Vagina (tissue), 2 donors: Measurements from ENCODE around the gene SIDT1.

Experiments
- CTCF ChIP-seq, 3 experiments: fragments of 450-650 bp in 2 of 3; fragments of 200-600 bp in 1 of 3; sonication (generic) in 1 of 3; IDR thresholded peaks; one replicate each; pipeline ENCODE4 v1.5.1; 2017 to 2019; ENCODE audit warnings: antibody characterized with exemption in 3 of 3, mild to moderate bottlenecking in 2 of 3, moderate library complexity in 2 of 3
- POLR2A ChIP-seq, 2 donors: fragments of 450-650 bp; IDR thresholded peaks; one replicate each; pipeline ENCODE4 v1.6.1; 2017; ENCODE audit warnings: antibody characterized with exemption in 2 of 2, mild to moderate bottlenecking in 2 of 2, moderate library complexity in 2 of 2
- POLR2AphosphoS5 ChIP-seq, 2 donors: sonication (generic); formaldehyde crosslinking; IDR thresholded peaks; one replicate each; pipeline ENCODE4 v1.9.0; 2017; ENCODE audit warnings: antibody characterized with exemption in 2 of 2, mild to moderate bottlenecking in 2 of 2, low read depth in 1 of 2; ENCODE audit not compliant: insufficient read depth in 1 of 2

GRCh38 chr3:113676261-113676660 lies 143.9 kb downstream of the SIDT1 start:
- TF ChIP-seq CTCF (IDR thresholded peaks at IDR 0.05) (no peak), POLR2A (IDR thresholded peaks at IDR 0.05) (no peak), POLR2AphosphoS5 (IDR thresholded peaks at IDR 0.05; ENCODE audit: insufficient read depth in 1 of 2, low read depth in 1 of 2) (no peak)
